Lung (tissue), 12 donors: ENCODE data around the gene GTF2IRD1. TPM values are rescaled to one million over a fixed set of nuclear protein-coding genes. Genes with fewer than 3 reads are reported as not detected.
"Not testable (repeated sequence)": the region's sequence is repeated elsewhere in the genome, so short reads cannot be mapped to it uniquely, and the experiment has no call there.

Experiments used
- ATAC-seq: fragments of 200-7000 bp; cut with Tn5 transposase; one replicate; pipeline ENCODE4 v1.9.1; 2020; ENCODE audit warnings: moderate number of reproducible peaks; ENCODE audit not compliant: insufficient read depth, low FRiP score
- DNase-seq, 3 donors: peaks; one replicate each; pipeline ENCODE4 v3.0.0-alpha.2; 2013 to 2017
- H3K27ac ChIP-seq, 2 donors: one replicate each; pipeline ENCODE4 v1.5.1; 2013; ENCODE audit warnings: mild to moderate bottlenecking in 2 of 2, moderate library complexity in 2 of 2, control low read depth in 1 of 2, inconsistent platforms in 1 of 2, low read depth in 1 of 2, low read length in 1 of 2
- H3K27me3 ChIP-seq, 3 donors: one replicate each; pipeline ENCODE4 v1.5.1; 2013; ENCODE audit warnings: low read length in 2 of 3; ENCODE audit not compliant: control insufficient read depth in 3 of 3, insufficient read depth in 3 of 3
- H3K36me3 ChIP-seq, 4 donors: one replicate each; pipeline ENCODE4 v1.5.1; 2013; ENCODE audit warnings: low read length in 4 of 4, mild to moderate bottlenecking in 1 of 4, moderate library complexity in 1 of 4; ENCODE audit not compliant: control insufficient read depth in 4 of 4, insufficient read depth in 4 of 4
- H3K4me1 ChIP-seq, 5 donors: one replicate each; pipeline ENCODE4 v1.5.1; 2013; ENCODE audit warnings: low read length in 5 of 5, mild to moderate bottlenecking in 2 of 5, moderate library complexity in 1 of 5; ENCODE audit not compliant: control insufficient read depth in 5 of 5, insufficient read depth in 5 of 5
- H3K4me3 ChIP-seq: one replicate; pipeline ENCODE4 v1.5.1; 2013; ENCODE audit warnings: mild to moderate bottlenecking, control low read depth, moderate library complexity
- H3K9ac ChIP-seq, 2 donors: one replicate each; pipeline ENCODE4 v1.5.1; 2013; ENCODE audit warnings: low read length in 2 of 2, control low read depth in 1 of 2; ENCODE audit not compliant: insufficient read depth in 1 of 2
- H3K9me3 ChIP-seq, 4 donors: one replicate each; pipeline ENCODE4 v1.5.1; 2013; ENCODE audit warnings: low read length in 3 of 4, mild to moderate bottlenecking in 1 of 4, moderate library complexity in 1 of 4; ENCODE audit not compliant: control insufficient read depth in 4 of 4, insufficient read depth in 3 of 4
- WGBS, 2 donors: extraction: QIAGEN DNeasy Blood & Tissue Kit; methylation state at CpG; one replicate each; pipeline ENCODE4 v1.1.7; 2013; 5-methylcytosine and 5-hydroxymethylcytosine counted together
- polyA plus RNA-seq, 2 donors: library from polyadenylated mRNA; stranded (reverse); fragments of 200-250 nt; gene quantifications; one replicate each; pipeline ENCODE4 v1.2.1, GENCODE V29; 2013
- total RNA-seq, 2 donors: library from RNA; depleted of rRNA in 1 of 2; stranded (reverse); fragments of >200 nt in 1 of 2; gene quantifications; one replicate each; pipeline ENCODE4 v1.2.1, GENCODE V29; 2014 to 2021
- TF ChIP-seq, protein P1 (sequence below): IDR thresholded peaks from 2 replicates; pipeline ENCODE4 v1.5.1; 2012; ENCODE audit warnings: mild to moderate bottlenecking; ENCODE audit errors: control extremely low read depth, extremely low read depth
- donor health status: control.
- donor health status: control.
- donor health status: Bipolar disorder and iron deficiency.
- donor health status: healthy.
- donor health status: DM: yes; HTN: yes; CAD: no.

GTF2IRD1 gene
- total and polyA plus RNA-seq, 4 donors, result 9.3 to 24.1 (median 17.2) TPM

DNA sequence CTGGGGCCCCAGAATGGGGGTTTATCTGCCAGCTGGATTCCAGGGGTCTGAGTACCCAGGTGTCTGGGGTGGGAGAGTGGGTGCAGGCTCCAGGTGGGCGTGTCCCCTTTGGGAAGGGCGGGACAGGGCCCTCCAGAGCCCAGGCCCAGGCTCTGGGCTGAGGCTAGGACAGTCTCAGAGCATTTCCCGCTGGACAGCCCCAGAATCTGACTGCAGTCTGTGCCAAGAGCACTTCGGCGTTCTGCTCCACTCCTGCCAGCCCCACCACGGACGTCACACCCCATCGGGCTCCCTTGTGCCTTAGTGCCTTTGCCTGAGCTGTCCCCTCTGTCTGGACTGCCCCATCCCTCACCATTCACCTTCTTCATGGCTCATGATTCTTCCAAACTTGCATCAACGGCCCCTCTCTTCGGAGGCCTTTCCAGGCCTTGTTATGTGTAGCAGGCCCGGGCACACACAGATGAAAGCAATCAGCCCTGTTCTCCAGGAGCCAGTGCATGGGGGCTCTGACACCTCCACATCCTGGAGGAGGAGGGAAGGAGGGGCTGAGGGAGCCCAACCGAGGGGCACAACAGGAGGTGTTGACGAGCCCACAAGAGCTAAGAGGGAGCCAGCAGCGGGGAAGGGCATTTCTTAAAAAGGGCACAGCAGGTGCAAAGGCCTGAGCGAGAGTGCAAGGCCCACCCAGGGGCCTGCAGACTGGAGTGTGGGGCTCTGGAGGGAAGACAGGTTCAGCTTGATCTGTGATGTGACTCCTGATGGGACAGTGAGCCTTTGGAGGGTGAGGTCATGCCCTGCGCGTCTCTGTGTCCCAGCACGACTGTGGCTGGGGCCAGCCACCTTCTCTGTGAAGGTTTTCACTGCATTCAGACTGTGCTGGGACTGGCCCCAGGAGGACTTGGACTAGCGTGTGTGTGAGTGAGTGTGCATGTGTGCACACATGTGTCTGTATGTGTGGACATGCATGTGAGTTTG lies 41.7 kb downstream of the GTF2IRD1 start:
- TF ChIP-seq, protein P1, sequence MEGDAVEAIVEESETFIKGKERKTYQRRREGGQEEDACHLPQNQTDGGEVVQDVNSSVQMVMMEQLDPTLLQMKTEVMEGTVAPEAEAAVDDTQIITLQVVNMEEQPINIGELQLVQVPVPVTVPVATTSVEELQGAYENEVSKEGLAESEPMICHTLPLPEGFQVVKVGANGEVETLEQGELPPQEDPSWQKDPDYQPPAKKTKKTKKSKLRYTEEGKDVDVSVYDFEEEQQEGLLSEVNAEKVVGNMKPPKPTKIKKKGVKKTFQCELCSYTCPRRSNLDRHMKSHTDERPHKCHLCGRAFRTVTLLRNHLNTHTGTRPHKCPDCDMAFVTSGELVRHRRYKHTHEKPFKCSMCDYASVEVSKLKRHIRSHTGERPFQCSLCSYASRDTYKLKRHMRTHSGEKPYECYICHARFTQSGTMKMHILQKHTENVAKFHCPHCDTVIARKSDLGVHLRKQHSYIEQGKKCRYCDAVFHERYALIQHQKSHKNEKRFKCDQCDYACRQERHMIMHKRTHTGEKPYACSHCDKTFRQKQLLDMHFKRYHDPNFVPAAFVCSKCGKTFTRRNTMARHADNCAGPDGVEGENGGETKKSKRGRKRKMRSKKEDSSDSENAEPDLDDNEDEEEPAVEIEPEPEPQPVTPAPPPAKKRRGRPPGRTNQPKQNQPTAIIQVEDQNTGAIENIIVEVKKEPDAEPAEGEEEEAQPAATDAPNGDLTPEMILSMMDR, result no peak
- ATAC-seq, result no peak
- Histone ChIP-seq H3K36me3 (peaks cover 0 to 5% (median 0%) of the 10 kb centered on the region in 4 donors), H3K4me1 (peaks cover 0 to 11% (median 0%) of the 10 kb centered on the region in 5 donors), H3K27ac (no peak overlapping the region), H3K4me3 (no peak overlapping the region), H3K9ac (no peak overlapping the region), H3K9me3 (peaks cover 0 to 2% (median 0%) of the 10 kb centered on the region in 4 donors), H3K27me3 (no peaks in the 10 kb centered on the region)
- DNase-seq, result no peak
- WGBS, 2 donors, result 84 to 85% methylated on average over 19 of the region's 19 CpGs

DNA sequence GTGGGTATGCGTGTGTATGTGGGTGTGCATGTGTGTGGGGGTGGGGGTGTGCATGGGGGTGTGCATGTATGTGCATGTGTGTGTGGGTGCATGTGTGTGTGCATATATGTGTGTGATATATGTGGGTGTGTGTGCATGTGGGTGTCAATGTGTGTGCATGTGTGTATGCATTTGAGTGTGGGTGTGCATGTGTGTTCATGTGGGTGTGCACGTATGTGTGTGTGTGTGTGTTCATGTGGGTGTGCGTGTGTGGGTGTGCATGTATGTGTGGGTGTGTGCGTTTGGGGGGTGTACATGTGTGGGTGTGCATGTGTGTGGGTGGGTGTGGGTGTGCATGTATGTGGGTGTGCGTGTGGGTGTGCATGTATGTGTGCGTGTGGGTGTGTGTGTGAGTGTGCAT lies 42.6 kb downstream of the GTF2IRD1 start:
- Histone ChIP-seq H3K9me3 (peaks cover 0 to 2% (median 0%) of the 10 kb centered on the region in 4 donors), H3K27ac (no peak overlapping the region), H3K4me1 (peaks cover 0 to 15% (median 3%) of the 10 kb centered on the region in 5 donors), H3K27me3 (no peaks in the 10 kb centered on the region), H3K9ac (no peak overlapping the region), H3K36me3 (peaks cover 0 to 5% (median 0%) of the 10 kb centered on the region in 4 donors), H3K4me3 (no peak overlapping the region)
- ATAC-seq, result no peak
- WGBS, 2 donors, result 91 to 98% methylated on average over 5 to 6 of the region's 6 CpGs
- DNase-seq, result no peak
- TF ChIP-seq, protein P1, result no peak

DNA sequence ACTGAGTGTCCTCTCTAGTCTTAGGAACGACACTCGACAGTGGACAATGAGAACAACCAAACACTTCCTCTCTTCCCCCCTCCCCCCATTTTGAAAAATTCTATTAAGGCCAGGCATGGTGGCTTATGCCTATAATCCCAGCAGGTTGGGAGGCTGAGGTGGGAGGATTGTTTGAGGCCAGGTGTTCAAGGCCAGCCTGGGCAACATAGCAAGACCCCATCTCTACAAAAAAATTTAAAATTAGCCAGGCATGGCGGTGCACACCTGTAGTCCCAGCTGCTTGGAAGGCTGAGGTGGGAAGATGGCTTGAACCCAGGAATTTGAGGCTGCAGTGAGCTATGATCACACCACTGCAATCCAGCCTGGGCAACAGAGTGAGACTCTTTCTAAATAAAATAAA lies 43.1 kb downstream of the GTF2IRD1 start:
- not testable (repeated sequence) for H3K27me3 ChIP-seq, ATAC-seq, DNase-seq, H3K27ac ChIP-seq, H3K9me3 ChIP-seq, H3K36me3 ChIP-seq, H3K9ac ChIP-seq, H3K4me3 ChIP-seq
- 71 to 85% methylated on average over 3 of the region's 3 CpGs for WGBS, 2 donors
- H3K4me1 ChIP-seq, result peaks cover 0 to 16% (median 3%) of the 10 kb centered on the region in 5 donors

DNA sequence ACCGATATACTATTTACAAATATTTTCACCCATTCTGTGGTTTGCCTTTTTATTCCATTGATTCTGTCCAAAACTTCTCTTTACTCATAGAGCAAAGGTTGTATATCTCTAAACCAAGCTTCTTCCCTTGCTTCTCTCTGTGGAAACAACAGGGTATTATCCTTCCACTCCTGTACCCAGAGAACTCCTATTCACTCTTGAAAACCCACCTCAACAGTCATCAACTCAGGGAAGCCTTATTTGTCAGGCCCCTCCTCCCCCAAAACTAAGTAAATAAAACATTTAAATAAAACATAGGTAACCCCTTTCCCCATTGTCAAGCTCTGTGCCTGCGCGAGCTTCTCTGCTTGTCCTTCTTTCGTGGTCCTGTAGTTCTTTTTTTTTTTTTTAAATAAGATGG lies 44.6 kb downstream of the GTF2IRD1 start:
- H3K4me1 ChIP-seq, result peaks cover 0 to 16% (median 3%) of the 10 kb centered on the region in 5 donors
- no peak for ATAC-seq
- H3K27ac ChIP-seq, result peak overlapping the region in 1 of 2 donors; percentile 14
- H3K36me3 ChIP-seq, result no peaks in the 10 kb centered on the region
- 98% methylated on average over 4 of the region's 4 CpGs for WGBS, 2 donors
- H3K27me3 ChIP-seq, result no peaks in the 10 kb centered on the region
- DNase-seq, result no peak
- peaks cover 0 to 2% (median 0%) of the 10 kb centered on the region in 4 donors for H3K9me3 ChIP-seq
- no peak overlapping the region for H3K4me3 ChIP-seq
- TF ChIP-seq, protein P1, result no peak
- H3K9ac ChIP-seq, result no peak overlapping the region
